HepG2 (cell line): Measurements from ENCODE around the gene PHYH.

ENCODE experiments used
- ZNF224 ChIP-seq: sonication (generic); formaldehyde crosslinking; IDR thresholded peaks from 2 replicates; pipeline ENCODE4 v1.5.0; 2020; ENCODE audit warnings: mild to moderate bottlenecking, missing genetic modification reagents
- ZNF510 ChIP-seq: sonication (generic); formaldehyde crosslinking; IDR thresholded peaks from 2 replicates; pipeline ENCODE4 v1.4.0; 2020; ENCODE audit warnings: low read depth, mild to moderate bottlenecking, missing genetic modification reagents
- ZNF652 ChIP-seq: IDR thresholded peaks from 2 replicates; pipeline ENCODE4 v1.6.1; 2016; ENCODE audit warnings: low read depth, borderline replicate concordance
- ZNF790 ChIP-seq: sonication (generic); formaldehyde crosslinking; IDR thresholded peaks from 2 replicates; pipeline ENCODE4 v1.8.0; 2022; ENCODE audit warnings: missing genetic modification reagents, mild to moderate bottlenecking, borderline replicate concordance
- ZSCAN30 ChIP-seq: sonication (generic); formaldehyde crosslinking; IDR thresholded peaks from 2 replicates; pipeline ENCODE4 v1.5.0; 2020; ENCODE audit warnings: mild to moderate bottlenecking, missing genetic modification reagents

- TF ChIP-seq ZNF510 (CRISPR knock-in tag) (no peak), ZNF652 (no peak), ZSCAN30 (CRISPR knock-in tag) (no peak), ZNF224 (CRISPR knock-in tag) (no peak), ZNF790 (CRISPR knock-in tag) (no peak)
These were observed 66.5 kb downstream of the PHYH start for GRCh38 chr10:13233358-13233757.
